ENCODE data around the gene AHNAK.

AHNAK gene

GRCh38 chr11:62546244-62546928 lies at the start of gene AHNAK:
AHNAK (minus strand) TSS chr11:62546806; CDS start chr11:62536098, 10,708 bp downstream.
- Histone ChIP-seq H4K20me1 (ENCODE audit: insufficient read depth) (peaks cover 4% of the 10 kb centered on the region; the same call in 1 of the 2 replicates), H3K4me2 (peak within 1 kb of the TSS; percentile 99), H3K79me2 (ENCODE audit: insufficient read depth, low read depth) (peaks cover 51% of the 10 kb centered on the region), H2AFZ (ENCODE audit: low read depth) (peak within 1 kb of the TSS; percentile 35; the same call in 1 of the 2 replicates), H3K9ac (peak within 1 kb of the TSS; percentile 73), H3K4me1 (ENCODE audit: low read depth, poor library complexity, severe bottlenecking) (peaks cover 56% of the 10 kb centered on the region), H3K4me3 (IDR thresholded peaks at IDR 0.05; ENCODE audit: insufficient read depth, low read depth, low read length) (no peak within 1 kb of the TSS), H3K36me3 (ENCODE audit: insufficient read depth) (no peaks in the 10 kb centered on the region), H3K27ac (peak within 1 kb of the TSS; percentile 79), H3K27me3 (ENCODE audit: insufficient read depth, low read depth) (no peaks in the 10 kb centered on the region)
- TF ChIP-seq, protein P1, sequence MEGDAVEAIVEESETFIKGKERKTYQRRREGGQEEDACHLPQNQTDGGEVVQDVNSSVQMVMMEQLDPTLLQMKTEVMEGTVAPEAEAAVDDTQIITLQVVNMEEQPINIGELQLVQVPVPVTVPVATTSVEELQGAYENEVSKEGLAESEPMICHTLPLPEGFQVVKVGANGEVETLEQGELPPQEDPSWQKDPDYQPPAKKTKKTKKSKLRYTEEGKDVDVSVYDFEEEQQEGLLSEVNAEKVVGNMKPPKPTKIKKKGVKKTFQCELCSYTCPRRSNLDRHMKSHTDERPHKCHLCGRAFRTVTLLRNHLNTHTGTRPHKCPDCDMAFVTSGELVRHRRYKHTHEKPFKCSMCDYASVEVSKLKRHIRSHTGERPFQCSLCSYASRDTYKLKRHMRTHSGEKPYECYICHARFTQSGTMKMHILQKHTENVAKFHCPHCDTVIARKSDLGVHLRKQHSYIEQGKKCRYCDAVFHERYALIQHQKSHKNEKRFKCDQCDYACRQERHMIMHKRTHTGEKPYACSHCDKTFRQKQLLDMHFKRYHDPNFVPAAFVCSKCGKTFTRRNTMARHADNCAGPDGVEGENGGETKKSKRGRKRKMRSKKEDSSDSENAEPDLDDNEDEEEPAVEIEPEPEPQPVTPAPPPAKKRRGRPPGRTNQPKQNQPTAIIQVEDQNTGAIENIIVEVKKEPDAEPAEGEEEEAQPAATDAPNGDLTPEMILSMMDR (conservative IDR thresholded peaks at IDR 0.05; ENCODE audit: low read depth, low read length), result no peak

- Histone ChIP-seq H3K4me2 (no peak overlapping the region), H3K4me1 (ENCODE audit: low read depth, poor library complexity, severe bottlenecking) (peaks cover 44% of the 10 kb centered on the region), H3K27ac (no peak overlapping the region), H3K36me3 (ENCODE audit: insufficient read depth) (peaks cover 14% of the 10 kb centered on the region; the same call in 1 of the 2 replicates), H4K20me1 (ENCODE audit: insufficient read depth) (no peaks in the 10 kb centered on the region), H3K79me2 (ENCODE audit: insufficient read depth, low read depth) (peaks cover 41% of the 10 kb centered on the region), H2AFZ (ENCODE audit: low read depth) (no peak overlapping the region), H3K4me3 (IDR thresholded peaks at IDR 0.05; ENCODE audit: insufficient read depth, low read depth, low read length) (no peak overlapping the region), H3K27me3 (ENCODE audit: insufficient read depth, low read depth) (no peaks in the 10 kb centered on the region), H3K9ac (no peak overlapping the region)
- TF ChIP-seq, protein P1 (conservative IDR thresholded peaks at IDR 0.05; ENCODE audit: low read depth, low read length), result no peak
Observed at GRCh38 chr11:62595124-62595523, 48.5 kb upstream of the AHNAK start.

- peaks cover 14% of the 10 kb centered on the region; the same call in 1 of the 2 replicates for H3K36me3 ChIP-seq (ENCODE audit: insufficient read depth)
Observed at GRCh38 chr11:62593434-62594044, 46.9 kb upstream of the AHNAK start.

DNA sequence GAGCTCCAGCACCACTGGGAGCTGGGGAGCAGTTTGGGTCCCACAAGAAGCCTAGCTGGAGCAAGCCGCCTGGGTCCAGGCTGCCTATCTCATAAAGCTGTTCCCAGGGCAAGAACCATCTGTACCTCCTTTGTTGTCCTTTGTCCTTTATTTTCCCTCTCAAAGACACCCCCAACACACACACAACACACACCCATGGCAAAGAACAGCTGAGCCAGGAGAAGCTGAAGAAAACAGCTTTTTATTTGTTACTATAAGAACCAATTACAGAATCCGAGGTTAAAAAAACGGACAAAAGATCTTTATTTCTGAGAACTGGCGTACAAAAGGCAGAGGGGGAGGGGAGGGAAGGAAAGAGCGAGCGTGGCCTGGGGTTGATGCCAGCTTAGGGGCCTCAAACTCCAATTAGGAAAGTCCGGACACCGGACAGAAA lies 46.4 kb upstream of the AHNAK start:
- Histone ChIP-seq H3K36me3 (ENCODE audit: insufficient read depth) (peaks cover 14% of the 10 kb centered on the region; the same call in 1 of the 2 replicates), H4K20me1 (ENCODE audit: insufficient read depth) (no peaks in the 10 kb centered on the region), H3K79me2 (ENCODE audit: insufficient read depth, low read depth) (peaks cover 29% of the 10 kb centered on the region), H3K4me1 (ENCODE audit: low read depth, poor library complexity, severe bottlenecking) (peaks cover 35% of the 10 kb centered on the region), H3K4me2 (peak overlapping the region; percentile 85), H3K9ac (no peak overlapping the region), H3K27ac (peak overlapping the region; percentile 93), H3K27me3 (ENCODE audit: insufficient read depth, low read depth) (no peaks in the 10 kb centered on the region), H2AFZ (ENCODE audit: low read depth) (no peak overlapping the region), H3K4me3 (IDR thresholded peaks at IDR 0.05; ENCODE audit: insufficient read depth, low read depth, low read length) (no peak overlapping the region)
- TF ChIP-seq, protein P1 (conservative IDR thresholded peaks at IDR 0.05; ENCODE audit: low read depth, low read length), result no peak

More at GRCh38 chr11:62593434-62594044, 46.9 kb upstream of the AHNAK start:
- TF ChIP-seq, protein P1 (conservative IDR thresholded peaks at IDR 0.05; ENCODE audit: low read depth, low read length), result peak; percentile 69
- Histone ChIP-seq H3K4me2 (no peak overlapping the region; the same call in 1 of the 2 replicates), H3K4me1 (ENCODE audit: low read depth, poor library complexity, severe bottlenecking) (peaks cover 39% of the 10 kb centered on the region), H3K79me2 (ENCODE audit: insufficient read depth, low read depth) (peaks cover 34% of the 10 kb centered on the region), H3K27ac (no peak overlapping the region), H3K27me3 (ENCODE audit: insufficient read depth, low read depth) (no peaks in the 10 kb centered on the region), H3K9ac (no peak overlapping the region), H2AFZ (ENCODE audit: low read depth) (no peak overlapping the region), H4K20me1 (ENCODE audit: insufficient read depth) (no peaks in the 10 kb centered on the region), H3K4me3 (IDR thresholded peaks at IDR 0.05; ENCODE audit: insufficient read depth, low read depth, low read length) (no peak overlapping the region)
